Measurements from ENCODE around the gene CHD2.

Gene CHD2

DNA sequence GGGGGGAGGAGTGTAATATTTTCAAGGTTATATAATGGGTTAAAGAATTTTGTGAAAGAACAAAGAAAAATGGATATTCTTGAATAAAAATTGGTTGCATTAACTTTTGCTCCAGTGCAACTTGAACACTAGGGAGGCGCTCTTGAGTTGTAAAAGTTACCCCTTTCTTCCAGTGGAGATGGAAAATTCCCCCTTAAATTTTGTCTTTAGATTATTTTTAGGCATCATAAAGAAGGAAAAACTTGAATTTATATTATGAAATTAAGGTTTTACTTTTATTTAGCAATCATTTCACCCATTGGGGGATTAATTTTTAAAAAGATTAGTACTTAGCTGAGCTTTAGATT lies 550 bp upstream of the CHD2 start:
- H3K36me3 ChIP-seq (ENCODE audit: insufficient read depth, low read length): peaks cover 58% of the 10 kb centered on the region
- H3K27ac ChIP-seq (ENCODE audit: low read depth, low read length): peak overlapping the region; percentile 99
- H3K4me3 ChIP-seq (ENCODE audit: low read depth, low read length): no peak overlapping the region
- no peak overlapping the region for H2AFZ ChIP-seq (ENCODE audit: low read length, unreplicated experiment)
- no peaks in the 10 kb centered on the region for H3K27me3 ChIP-seq (ENCODE audit: insufficient read depth, low read length)
- peaks cover 88% of the 10 kb centered on the region for H3K79me2 ChIP-seq (ENCODE audit: control insufficient read depth, insufficient read depth, low read length, unreplicated experiment)
- H3K4me1 ChIP-seq (ENCODE audit: control insufficient read depth, insufficient read depth, low read length, unreplicated experiment): peaks cover 3% of the 10 kb centered on the region

GRCh38 chr15:92900731-92901071 lies 577 bp downstream of the CHD2 start:
- Histone ChIP-seq H3K79me2 (ENCODE audit: control insufficient read depth, insufficient read depth, low read length, unreplicated experiment) (peaks cover 88% of the 10 kb centered on the region), H3K27me3 (ENCODE audit: insufficient read depth, low read length) (no peaks in the 10 kb centered on the region), H3K4me3 (ENCODE audit: low read depth, low read length) (peak overlapping the region; percentile 92), H3K4me1 (ENCODE audit: control insufficient read depth, insufficient read depth, low read length, unreplicated experiment) (peaks cover 9% of the 10 kb centered on the region), H2AFZ (ENCODE audit: low read length, unreplicated experiment) (no peak overlapping the region), H3K36me3 (ENCODE audit: insufficient read depth, low read length) (peaks cover 49% of the 10 kb centered on the region), H3K27ac (ENCODE audit: low read depth, low read length) (peak overlapping the region; percentile 99)

DNA sequence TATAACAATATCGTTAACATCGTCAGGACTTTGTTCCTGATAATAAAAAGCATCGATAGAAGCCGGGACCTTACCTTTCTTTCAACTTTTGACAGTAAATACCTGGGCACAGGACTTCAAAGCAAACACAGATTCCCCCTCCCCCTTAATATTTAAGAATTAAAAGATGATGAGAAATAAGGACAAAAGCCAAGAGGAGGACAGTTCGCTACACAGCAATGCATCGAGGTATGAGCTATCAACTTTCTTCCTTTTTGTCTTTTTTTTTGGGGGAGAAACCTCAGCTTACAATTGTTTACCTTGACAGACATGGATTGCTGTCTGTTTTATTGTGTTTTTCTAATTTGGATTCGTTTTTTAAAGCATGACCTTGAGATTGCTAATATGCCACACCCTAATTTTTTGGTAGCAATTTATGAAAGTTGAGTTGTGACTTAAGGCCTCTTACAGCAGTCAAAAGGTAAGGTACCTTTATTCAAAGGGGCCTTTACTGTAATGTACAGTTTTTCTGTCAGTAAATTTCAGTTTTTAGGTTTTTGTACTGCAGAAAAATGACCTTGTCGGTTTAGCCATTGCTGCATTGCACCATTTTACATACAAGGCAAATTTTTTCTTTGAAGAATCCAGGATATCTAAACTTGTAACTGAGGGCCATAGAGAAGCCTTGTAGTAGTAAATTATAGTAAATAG lies 1.1 kb downstream of the CHD2 start:
- Histone ChIP-seq H3K27ac (ENCODE audit: low read depth, low read length) (peak overlapping the region; percentile 99), H3K36me3 (ENCODE audit: insufficient read depth, low read length) (peaks cover 47% of the 10 kb centered on the region), H2AFZ (ENCODE audit: low read length, unreplicated experiment) (no peak overlapping the region), H3K79me2 (ENCODE audit: control insufficient read depth, insufficient read depth, low read length, unreplicated experiment) (peaks cover 89% of the 10 kb centered on the region), H3K4me3 (ENCODE audit: low read depth, low read length) (peak overlapping the region; percentile 92), H3K4me1 (ENCODE audit: control insufficient read depth, insufficient read depth, low read length, unreplicated experiment) (peaks cover 15% of the 10 kb centered on the region), H3K27me3 (ENCODE audit: insufficient read depth, low read length) (no peaks in the 10 kb centered on the region)

DNA sequence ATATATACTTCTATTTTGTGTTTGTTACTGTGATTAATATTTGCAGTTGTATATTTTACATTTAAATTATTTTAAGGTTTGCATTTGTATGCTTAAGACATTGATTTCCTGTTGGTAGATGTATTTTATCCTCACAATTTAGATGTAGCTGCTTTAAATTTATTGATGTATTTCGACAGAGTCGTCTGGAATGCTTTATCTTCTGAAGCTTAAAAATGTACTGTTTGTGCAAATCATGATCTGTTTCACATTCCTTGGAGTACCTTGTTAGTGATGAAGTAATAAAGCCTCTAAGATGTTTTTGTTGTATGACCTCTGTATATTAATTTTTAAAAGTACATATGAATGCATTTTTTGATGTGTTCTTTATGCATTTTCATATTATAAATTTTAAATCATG lies 1.9 kb downstream of the CHD2 start:
- Histone ChIP-seq H3K4me3 (ENCODE audit: low read depth, low read length) (peak overlapping the region; percentile 92), H3K36me3 (ENCODE audit: insufficient read depth, low read length) (peaks cover 39% of the 10 kb centered on the region), H3K4me1 (ENCODE audit: control insufficient read depth, insufficient read depth, low read length, unreplicated experiment) (peaks cover 22% of the 10 kb centered on the region), H3K79me2 (ENCODE audit: control insufficient read depth, insufficient read depth, low read length, unreplicated experiment) (peaks cover 89% of the 10 kb centered on the region), H3K27ac (ENCODE audit: low read depth, low read length) (peak overlapping the region; percentile 99), H3K27me3 (ENCODE audit: insufficient read depth, low read length) (no peaks in the 10 kb centered on the region), H2AFZ (ENCODE audit: low read length, unreplicated experiment) (no peak overlapping the region)

- peak overlapping the region; percentile 92 for H3K4me3 ChIP-seq (ENCODE audit: low read depth, low read length)
- no peaks in the 10 kb centered on the region for H3K27me3 ChIP-seq (ENCODE audit: insufficient read depth, low read length)
- H3K79me2 ChIP-seq (ENCODE audit: control insufficient read depth, insufficient read depth, low read length, unreplicated experiment): peaks cover 89% of the 10 kb centered on the region
- H2AFZ ChIP-seq (ENCODE audit: low read length, unreplicated experiment): no peak overlapping the region
- H3K36me3 ChIP-seq (ENCODE audit: insufficient read depth, low read length): peaks cover 30% of the 10 kb centered on the region
- H3K4me1 ChIP-seq (ENCODE audit: control insufficient read depth, insufficient read depth, low read length, unreplicated experiment): peaks cover 31% of the 10 kb centered on the region
- peak overlapping the region; percentile 99 for H3K27ac ChIP-seq (ENCODE audit: low read depth, low read length)
These were observed 2.8 kb downstream of the CHD2 start for GRCh38 chr15:92902737-92903593.

DNA sequence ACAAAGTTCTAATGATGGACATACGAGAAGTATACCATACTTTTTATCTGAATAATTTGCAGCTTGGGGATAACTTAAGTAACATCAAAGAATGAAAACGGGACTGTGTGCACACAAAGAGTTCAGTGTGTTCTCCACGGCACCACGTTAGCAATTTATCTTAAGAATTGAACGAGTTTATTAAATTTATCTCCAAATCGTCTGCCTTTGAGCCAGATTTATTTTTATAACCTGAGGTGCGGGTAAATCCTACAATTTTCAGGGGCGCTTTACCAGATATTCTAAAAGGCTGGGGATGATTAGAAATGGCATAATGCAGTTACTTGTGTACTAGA lies 3.5 kb downstream of the CHD2 start:
- no peaks in the 10 kb centered on the region for H3K27me3 ChIP-seq (ENCODE audit: insufficient read depth, low read length)
- H3K4me1 ChIP-seq (ENCODE audit: control insufficient read depth, insufficient read depth, low read length, unreplicated experiment): peaks cover 37% of the 10 kb centered on the region
- H2AFZ ChIP-seq (ENCODE audit: low read length, unreplicated experiment): no peak overlapping the region
- peak overlapping the region; percentile 99 for H3K27ac ChIP-seq (ENCODE audit: low read depth, low read length)
- peaks cover 89% of the 10 kb centered on the region for H3K79me2 ChIP-seq (ENCODE audit: control insufficient read depth, insufficient read depth, low read length, unreplicated experiment)
- peak overlapping the region; percentile 92 for H3K4me3 ChIP-seq (ENCODE audit: low read depth, low read length)
- H3K36me3 ChIP-seq (ENCODE audit: insufficient read depth, low read length): peaks cover 23% of the 10 kb centered on the region

DNA sequence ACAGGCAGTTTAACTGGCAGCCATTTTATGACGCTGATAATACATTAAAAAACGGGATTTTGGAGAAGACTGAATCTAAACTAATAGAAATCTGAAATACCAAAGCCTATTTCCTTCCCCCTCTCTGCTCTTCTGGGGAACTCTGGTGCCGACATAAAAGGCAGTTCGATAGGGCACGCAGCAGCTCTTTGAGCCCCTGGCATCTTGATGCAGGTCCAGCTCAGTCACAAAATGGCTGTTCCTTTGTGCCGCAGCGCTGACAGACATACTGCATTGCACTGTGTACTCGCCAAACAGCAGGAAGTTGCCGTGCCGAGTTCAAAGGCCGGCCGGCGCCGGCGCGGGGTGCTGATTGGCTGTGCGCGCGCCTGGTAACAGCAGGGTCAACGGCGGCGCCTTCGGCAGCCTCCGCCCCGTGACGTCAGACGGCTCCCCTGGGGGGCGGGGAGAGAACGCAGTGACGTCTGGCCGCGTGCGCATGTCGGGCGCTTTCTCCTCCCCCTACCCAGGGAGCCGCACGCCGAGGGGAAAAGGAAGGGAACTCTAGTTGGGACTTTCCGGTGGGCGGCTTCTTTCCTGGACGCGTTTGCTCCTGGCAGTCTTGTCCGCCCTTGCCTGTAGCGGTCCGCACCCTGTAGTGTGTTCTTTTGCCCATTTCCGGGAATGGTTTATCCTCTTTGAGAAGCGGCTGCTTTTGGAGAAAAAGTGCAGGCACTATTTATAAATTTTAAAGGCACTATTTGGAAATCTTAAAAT lies 4.0 kb downstream of the CHD2 start:
- H2AFZ ChIP-seq (ENCODE audit: low read length, unreplicated experiment): no peak overlapping the region
- H3K27ac ChIP-seq (ENCODE audit: low read depth, low read length): peak overlapping the region; percentile 99
- no peaks in the 10 kb centered on the region for H3K27me3 ChIP-seq (ENCODE audit: insufficient read depth, low read length)
- peaks cover 89% of the 10 kb centered on the region for H3K79me2 ChIP-seq (ENCODE audit: control insufficient read depth, insufficient read depth, low read length, unreplicated experiment)
- H3K36me3 ChIP-seq (ENCODE audit: insufficient read depth, low read length): peaks cover 18% of the 10 kb centered on the region
- H3K4me3 ChIP-seq (ENCODE audit: low read depth, low read length): peak overlapping the region; percentile 92
- H3K4me1 ChIP-seq (ENCODE audit: control insufficient read depth, insufficient read depth, low read length, unreplicated experiment): peaks cover 42% of the 10 kb centered on the region

DNA sequence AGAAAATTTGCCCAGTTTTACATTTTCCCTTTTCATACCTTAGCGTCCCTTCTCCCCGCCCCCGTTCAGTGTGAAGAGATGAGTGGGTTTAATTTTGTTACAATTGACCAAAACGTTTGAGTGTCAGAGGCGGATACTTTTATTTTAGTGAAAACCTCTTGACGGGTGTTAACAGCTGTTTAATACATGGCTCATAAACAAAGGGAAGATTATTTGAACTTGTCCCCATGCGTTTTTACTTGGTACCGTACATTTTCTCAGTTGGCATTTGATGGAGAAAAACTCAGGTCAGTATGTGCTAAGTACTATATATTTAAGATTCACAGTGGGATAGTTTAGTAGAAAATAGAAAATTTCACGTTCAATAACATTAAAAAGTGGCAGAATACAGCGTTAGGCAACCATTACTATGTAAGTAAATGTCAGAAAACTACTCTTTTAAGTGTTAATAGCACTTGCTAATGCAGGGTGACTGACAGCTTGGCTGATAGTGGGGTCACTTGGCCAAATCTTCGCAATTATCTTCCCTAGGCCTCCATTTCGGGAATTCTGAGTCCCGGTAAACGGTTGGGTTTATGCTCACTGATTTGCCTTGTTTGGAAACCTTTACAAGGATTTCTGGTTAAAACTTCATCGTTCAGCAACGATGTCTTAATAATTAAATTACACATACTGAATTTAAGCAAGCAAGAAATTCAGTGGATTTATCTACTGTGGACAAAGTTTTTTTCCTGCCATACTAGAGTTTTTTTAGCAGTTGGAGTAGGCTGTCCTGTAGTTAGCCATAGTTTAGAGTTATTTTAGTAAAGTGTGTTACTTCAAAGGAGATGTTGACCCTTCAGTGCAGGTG lies 4.8 kb downstream of the CHD2 start:
- Histone ChIP-seq H2AFZ (ENCODE audit: low read length, unreplicated experiment) (no peak overlapping the region), H3K27me3 (ENCODE audit: insufficient read depth, low read length) (no peaks in the 10 kb centered on the region), H3K4me1 (ENCODE audit: control insufficient read depth, insufficient read depth, low read length, unreplicated experiment) (peaks cover 48% of the 10 kb centered on the region), H3K4me3 (ENCODE audit: low read depth, low read length) (peak overlapping the region; percentile 78), H3K27ac (ENCODE audit: low read depth, low read length) (peak overlapping the region; percentile 98), H3K79me2 (ENCODE audit: control insufficient read depth, insufficient read depth, low read length, unreplicated experiment) (peaks cover 92% of the 10 kb centered on the region), H3K36me3 (ENCODE audit: insufficient read depth, low read length) (peaks cover 14% of the 10 kb centered on the region)

DNA sequence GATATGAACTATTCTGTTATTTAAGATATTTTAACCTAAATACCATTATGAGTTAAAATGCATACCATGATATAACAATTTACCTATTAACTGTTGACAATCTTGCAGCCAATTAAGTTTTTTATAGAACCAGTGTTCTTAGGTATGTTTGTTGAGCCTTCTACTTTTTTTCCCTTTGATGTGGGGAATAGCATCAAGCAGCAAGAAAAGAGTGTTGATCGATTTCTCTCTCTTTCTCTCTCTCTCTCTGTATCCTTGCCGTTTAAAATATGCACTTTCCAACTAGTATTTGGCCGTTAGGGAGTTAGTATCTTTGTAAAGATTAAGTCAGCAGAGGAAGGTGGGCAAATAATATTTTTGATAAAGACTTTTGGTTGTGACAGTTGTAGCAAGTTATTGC lies 5.9 kb downstream of the CHD2 start:
- H3K36me3 ChIP-seq (ENCODE audit: insufficient read depth, low read length): peaks cover 14% of the 10 kb centered on the region
- H3K79me2 ChIP-seq (ENCODE audit: control insufficient read depth, insufficient read depth, low read length, unreplicated experiment): peaks cover 94% of the 10 kb centered on the region
- H3K4me3 ChIP-seq (ENCODE audit: low read depth, low read length): peak overlapping the region; percentile 78
- H3K27me3 ChIP-seq (ENCODE audit: insufficient read depth, low read length): no peaks in the 10 kb centered on the region
- peak overlapping the region; percentile 98 for H3K27ac ChIP-seq (ENCODE audit: low read depth, low read length)
- H2AFZ ChIP-seq (ENCODE audit: low read length, unreplicated experiment): no peak overlapping the region
- H3K4me1 ChIP-seq (ENCODE audit: control insufficient read depth, insufficient read depth, low read length, unreplicated experiment): peaks cover 51% of the 10 kb centered on the region

GRCh38 chr15:92906563-92907081 lies 6.5 kb downstream of the CHD2 start:
- H2AFZ ChIP-seq (ENCODE audit: low read length, unreplicated experiment): no peak overlapping the region
- H3K4me1 ChIP-seq (ENCODE audit: control insufficient read depth, insufficient read depth, low read length, unreplicated experiment): peaks cover 54% of the 10 kb centered on the region
- H3K27ac ChIP-seq (ENCODE audit: low read depth, low read length): peak overlapping the region; percentile 98
- H3K4me3 ChIP-seq (ENCODE audit: low read depth, low read length): peak overlapping the region; percentile 78
- peaks cover 8% of the 10 kb centered on the region for H3K36me3 ChIP-seq (ENCODE audit: insufficient read depth, low read length)
- peaks cover 94% of the 10 kb centered on the region for H3K79me2 ChIP-seq (ENCODE audit: control insufficient read depth, insufficient read depth, low read length, unreplicated experiment)
- H3K27me3 ChIP-seq (ENCODE audit: insufficient read depth, low read length): no peaks in the 10 kb centered on the region
